Right ventricle myocardium inferior (tissue), 1 donor: ENCODE results near the gene FBL. TPM values are rescaled to one million over a fixed set of nuclear protein-coding genes. Genes with fewer than 3 reads are reported as not detected.

Experiments
- ATAC-seq: fragments of 200-7000 bp; cut with Tn5 transposase; one replicate; pipeline ENCODE4 v1.9.1; 2020; ENCODE audit warnings: mild to moderate bottlenecking, moderate library complexity
- DNase-seq: peaks from one replicate; pipeline ENCODE4 v3.0.0; 2021; ENCODE audit errors: missing footprints
- intact Hi-C: fragments of 100-400 bp; cut with DNase I; formaldehyde crosslinking; loops from one replicate; pipeline ENCODE4 v1.11.0; 2022
- total RNA-seq: library from RNA; stranded (reverse); fragmentation: NEBNext Ultra II Directional; extraction: Animal tissue kit (Norgen Biotek cat#: 25700); gene quantifications from one replicate; pipeline ENCODE4 v1.2.1, GENCODE V29; 2021
- donor health status: DM: no; HTN: yes; CAD: no; lungs with severe emphysema.

Gene FBL
- total RNA-seq, 1 donor from 2014 or later: 64.8 TPM

- intact Hi-C loops: loop anchor here (10.0 kb wide), 1 partner anchor 314 kb away; the partner anchor contains the start of gene EID2B
- no peak for DNase-seq
- no peak for ATAC-seq
These were observed 2.2 kb upstream of the FBL start for GRCh38 chr19:39848392-39848791.

- intact Hi-C loops: loop anchor here (10.0 kb wide), 1 partner anchor 313 kb away; the partner anchor contains the start of gene EID2B
- DNase-seq: no peak
- no peak for ATAC-seq
These were observed 1.3 kb upstream of the FBL start for GRCh38 chr19:39847525-39847924.

GRCh38 chr19:39846678-39847486 lies 703 bp upstream of the FBL start:
- ATAC-seq: peak; percentile 1
- no peak for DNase-seq
- intact Hi-C loops: loop anchor here (10.0 kb wide), 1 partner anchor 312 kb away; the partner anchor contains the start of gene EID2B

- intact Hi-C loops: loop anchor here (10.0 kb wide), 1 partner anchor 311 kb away; the partner anchor contains the start of gene EID2B
- no peak for ATAC-seq
- DNase-seq: no peak
These were observed 621 bp downstream of the FBL start for GRCh38 chr19:39845584-39845932.

- intact Hi-C loops: loop anchor here (10.0 kb wide), 1 partner anchor 310 kb away; the partner anchor contains the start of gene EID2B
- no peak for ATAC-seq
- no peak for DNase-seq
These were observed 1.0 kb downstream of the FBL start for GRCh38 chr19:39845172-39845571.

- ATAC-seq: no peak
- no peak for DNase-seq
- intact Hi-C loops: loop anchor here (10.0 kb wide), 1 partner anchor 309 kb away; the partner anchor contains the start of gene EID2B
These were observed 2.0 kb downstream of the FBL start for GRCh38 chr19:39843919-39844793.

- ATAC-seq: no peak
- intact Hi-C loops: loop anchor here (1.0 to 10.0 kb wide), 2 partner anchors 50 to 308 kb away; partner anchors contain the start of gene EID2B
- DNase-seq: no peak
These were observed 3.3 kb downstream of the FBL start for GRCh38 chr19:39842693-39843435.

GRCh38 chr19:39841041-39841440 lies 5.1 kb downstream of the FBL start:
- no peak for DNase-seq
- ATAC-seq: no peak
- intact Hi-C loops: loop anchor here (10.0 kb wide), 1 partner anchor 306 kb away; the partner anchor contains the start of gene EID2B

GRCh38 chr19:39840492-39840891 lies 5.7 kb downstream of the FBL start:
- no peak for ATAC-seq
- no peak for DNase-seq
- intact Hi-C loops: loop anchor here (10.0 kb wide), 1 partner anchor 306 kb away; the partner anchor contains the start of gene EID2B

GRCh38 chr19:39839678-39840327 lies 6.4 kb downstream of the FBL start:
- intact Hi-C loops: loop anchor here (10.0 kb wide), 1 partner anchor 305 kb away; the partner anchor contains the start of gene EID2B
- DNase-seq (no peak), ATAC-seq (no peak)

GRCh38 chr19:39838569-39838968 lies 7.6 kb downstream of the FBL start:
- no peak for DNase-seq
- ATAC-seq: no peak
- intact Hi-C loops: no loop called here

GRCh38 chr19:39837978-39838377 lies 8.2 kb downstream of the FBL start:
- intact Hi-C loops: no loop called here
- no peak for ATAC-seq
- no peak for DNase-seq

GRCh38 chr19:39834287-39834841 lies 11.8 kb downstream of the FBL start:
- intact Hi-C loops: no loop called here
- DNase-seq (no peak), ATAC-seq (no peak)

- peak; percentile 95 for ATAC-seq
- peak; percentile 99 for DNase-seq
- intact Hi-C loops: no loop called here
These were observed 12.5 kb downstream of the FBL start, which contains the start of gene DYRK1B for GRCh38 chr19:39833464-39834286. Gene DYRK1B, minus strand, starts transcription at chr19:39834162. Its CDS starts 2,295 bp downstream, at chr19:39831867.

GRCh38 chr19:39833160-39833463 lies 13.1 kb downstream of the FBL start:
- ATAC-seq: no peak
- intact Hi-C loops: no loop called here
- peak; percentile 75 for DNase-seq

- DNase-seq: no peak
- intact Hi-C loops: no loop called here
These were observed 13.7 kb downstream of the FBL start for GRCh38 chr19:39832341-39833083.

More at GRCh38 chr19:39832341-39833083, 13.7 kb downstream of the FBL start:
- ATAC-seq: no peak
